Endothelial cell (in vitro differentiated cells): Measurements from ENCODE around the gene RBPMS2. TPM values are rescaled to one million over a fixed set of nuclear protein-coding genes. Genes with fewer than 3 reads are reported as not detected.

Experiments used
- DNase-seq: peaks from one replicate; pipeline ENCODE4 v3.0.0; 2021; ENCODE audit warnings: low spot score
- H3K27ac Mint-ChIP-seq: one replicate; pipeline ENCODE4 v1.8.0; 2021; ENCODE audit warnings: mixed read lengths, inconsistent platforms; ENCODE audit not compliant: unreplicated experiment
- H3K27me3 Mint-ChIP-seq: one replicate; pipeline ENCODE4 v1.8.0; 2021; ENCODE audit warnings: mild to moderate bottlenecking, moderate library complexity, mixed read lengths, inconsistent platforms; ENCODE audit not compliant: unreplicated experiment
- H3K36me3 Mint-ChIP-seq: one replicate; pipeline ENCODE4 v1.8.0; 2021; ENCODE audit warnings: mild to moderate bottlenecking, low read depth, mixed read lengths, inconsistent platforms; ENCODE audit not compliant: unreplicated experiment
- H3K4me1 Mint-ChIP-seq: one replicate; pipeline ENCODE4 v1.8.0; 2021; ENCODE audit warnings: mild to moderate bottlenecking, mixed read lengths, inconsistent platforms; ENCODE audit not compliant: unreplicated experiment
- H3K4me3 Mint-ChIP-seq: one replicate; pipeline ENCODE4 v1.8.0; 2021; ENCODE audit warnings: mild to moderate bottlenecking, mixed read lengths, inconsistent platforms; ENCODE audit not compliant: unreplicated experiment
- H3K9me3 Mint-ChIP-seq: one replicate; pipeline ENCODE4 v1.8.0; 2021; ENCODE audit warnings: mixed read lengths, inconsistent platforms; ENCODE audit not compliant: unreplicated experiment
- total RNA-seq: library from RNA; stranded (reverse); fragmentation: NEBNext Ultra II Directional; extraction: Animal tissue kit (Norgen Biotek cat#: 25700); gene quantifications from one replicate; pipeline ENCODE4 v1.2.1, GENCODE V29; 2021; ENCODE audit not compliant: unreplicated experiment
- TF ChIP-seq, protein P1 (sequence below): fragments of 200-600 bp; sonication (generic); IDR thresholded peaks from one replicate; pipeline ENCODE4 v1.5.0; 2021; ENCODE audit warnings: antibody characterized with exemption; ENCODE audit not compliant: unreplicated experiment

Gene RBPMS2
- total RNA-seq, 1 donor from 2014 or later, result 24.0 TPM

DNA sequence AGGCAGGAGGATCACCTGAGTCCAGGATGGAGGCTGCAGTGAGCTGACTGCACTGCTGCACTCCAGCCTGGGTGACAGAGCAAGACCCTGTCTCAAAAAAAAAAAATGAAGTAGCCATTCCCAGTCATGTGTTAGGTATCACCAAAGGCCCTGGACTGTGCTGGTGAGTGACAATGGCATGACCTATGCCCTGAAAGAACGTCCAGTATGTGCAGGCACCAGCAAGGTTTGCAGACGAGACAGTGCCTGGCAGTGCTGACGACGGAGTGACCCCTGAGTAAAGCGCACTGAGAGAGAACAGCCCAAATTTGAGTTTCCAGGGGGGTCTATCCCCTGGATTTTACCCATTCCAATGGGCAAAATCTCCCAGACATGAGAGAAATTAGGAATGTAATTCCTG, 45.2 kb downstream of the RBPMS2 start:
- Mint-ChIP-seq H3K4me1 (peaks cover 10% of the 10 kb centered on the region), H3K36me3 (no peaks in the 10 kb centered on the region)
- TF ChIP-seq, protein P1, sequence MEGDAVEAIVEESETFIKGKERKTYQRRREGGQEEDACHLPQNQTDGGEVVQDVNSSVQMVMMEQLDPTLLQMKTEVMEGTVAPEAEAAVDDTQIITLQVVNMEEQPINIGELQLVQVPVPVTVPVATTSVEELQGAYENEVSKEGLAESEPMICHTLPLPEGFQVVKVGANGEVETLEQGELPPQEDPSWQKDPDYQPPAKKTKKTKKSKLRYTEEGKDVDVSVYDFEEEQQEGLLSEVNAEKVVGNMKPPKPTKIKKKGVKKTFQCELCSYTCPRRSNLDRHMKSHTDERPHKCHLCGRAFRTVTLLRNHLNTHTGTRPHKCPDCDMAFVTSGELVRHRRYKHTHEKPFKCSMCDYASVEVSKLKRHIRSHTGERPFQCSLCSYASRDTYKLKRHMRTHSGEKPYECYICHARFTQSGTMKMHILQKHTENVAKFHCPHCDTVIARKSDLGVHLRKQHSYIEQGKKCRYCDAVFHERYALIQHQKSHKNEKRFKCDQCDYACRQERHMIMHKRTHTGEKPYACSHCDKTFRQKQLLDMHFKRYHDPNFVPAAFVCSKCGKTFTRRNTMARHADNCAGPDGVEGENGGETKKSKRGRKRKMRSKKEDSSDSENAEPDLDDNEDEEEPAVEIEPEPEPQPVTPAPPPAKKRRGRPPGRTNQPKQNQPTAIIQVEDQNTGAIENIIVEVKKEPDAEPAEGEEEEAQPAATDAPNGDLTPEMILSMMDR, result no peak

DNA sequence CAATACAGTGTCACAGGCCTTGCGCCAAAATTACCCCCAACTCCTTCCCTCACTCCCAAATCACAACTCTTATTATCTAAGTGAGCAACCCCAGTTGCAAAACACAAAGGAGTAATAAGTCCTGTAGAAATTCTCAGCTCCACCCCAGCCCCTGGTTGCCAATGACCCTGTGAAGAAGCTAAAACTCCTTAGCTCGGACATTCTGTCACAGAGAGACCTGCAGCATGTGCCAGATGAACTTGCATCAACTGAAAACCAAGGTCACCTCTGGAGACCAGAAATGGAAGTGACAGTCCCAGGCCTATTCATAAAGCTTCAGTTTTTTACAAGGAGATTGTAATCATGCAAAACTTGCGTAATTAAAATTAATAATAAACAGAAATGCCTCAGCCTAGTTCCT, 55.2 kb downstream of the RBPMS2 start:
- H3K9me3 Mint-ChIP-seq, result no peaks in the 10 kb centered on the region
- TF ChIP-seq, protein P1, result no peak
- DNase-seq, result no peak
- H3K4me1 Mint-ChIP-seq, result peaks cover 20% of the 10 kb centered on the region
- H3K36me3 Mint-ChIP-seq, result no peaks in the 10 kb centered on the region
- peaks cover 2% of the 10 kb centered on the region for H3K27me3 Mint-ChIP-seq
- H3K27ac Mint-ChIP-seq, result no peak overlapping the region
- H3K4me3 Mint-ChIP-seq, result no peak overlapping the region

More for the DNA sequence above, 45.2 kb downstream of the RBPMS2 start:
- H3K27me3 Mint-ChIP-seq, result peaks cover 4% of the 10 kb centered on the region
- no peak for DNase-seq
- no peak overlapping the region for H3K4me3 Mint-ChIP-seq
- no peak overlapping the region for H3K27ac Mint-ChIP-seq
- no peaks in the 10 kb centered on the region for H3K9me3 Mint-ChIP-seq

- Mint-ChIP-seq H3K9me3 (no peaks in the 10 kb centered on the region), H3K27ac (peak overlapping the region; percentile 91), H3K27me3 (peaks cover 4% of the 10 kb centered on the region), H3K36me3 (no peaks in the 10 kb centered on the region), H3K4me3 (peak overlapping the region; percentile 2), H3K4me1 (peaks cover 20% of the 10 kb centered on the region)
- TF ChIP-seq, protein P1, result no peak
- DNase-seq, result peak; percentile 26
These were observed 57.5 kb downstream of the RBPMS2 start for GRCh38 chr15:64717735-64718495.

DNA sequence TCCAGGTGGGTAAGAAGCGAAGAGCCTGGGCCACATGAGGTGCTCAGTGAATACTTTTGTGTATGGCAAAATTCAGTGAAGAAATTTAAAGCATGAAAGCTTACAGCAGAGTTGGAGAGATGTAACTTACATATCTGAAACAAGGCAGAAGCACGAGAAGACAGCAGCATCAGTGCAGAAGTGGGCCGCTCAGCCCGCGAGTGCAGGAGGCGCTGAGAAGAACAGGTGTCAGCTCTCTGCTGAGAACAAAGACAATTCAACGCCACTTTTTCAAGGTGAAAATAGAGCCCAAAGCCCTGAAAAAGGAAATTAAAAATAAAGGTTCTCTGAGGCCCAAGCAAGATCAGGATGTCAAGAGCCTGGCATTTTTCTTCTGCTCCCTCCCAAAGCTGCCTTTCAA, 58.3 kb downstream of the RBPMS2 start:
- peaks cover 4% of the 10 kb centered on the region for H3K27me3 Mint-ChIP-seq
- no peaks in the 10 kb centered on the region for H3K9me3 Mint-ChIP-seq
- H3K4me3 Mint-ChIP-seq, result no peak overlapping the region
- peak overlapping the region; percentile 91 for H3K27ac Mint-ChIP-seq
- H3K4me1 Mint-ChIP-seq, result peaks cover 20% of the 10 kb centered on the region
- no peak for DNase-seq
- H3K36me3 Mint-ChIP-seq, result no peaks in the 10 kb centered on the region
- TF ChIP-seq, protein P1, result no peak

- Mint-ChIP-seq H3K4me3 (no peak overlapping the region), H3K27me3 (peaks cover 4% of the 10 kb centered on the region), H3K4me1 (peaks cover 20% of the 10 kb centered on the region), H3K27ac (no peak overlapping the region), H3K9me3 (no peaks in the 10 kb centered on the region), H3K36me3 (no peaks in the 10 kb centered on the region)
- TF ChIP-seq, protein P1, result no peak
- DNase-seq, result no peak
These were observed 58.9 kb downstream of the RBPMS2 start for GRCh38 chr15:64716452-64716851.
